HEK293 (cell line): ENCODE results near the gene PRKCE.

Experiments
- CTCF ChIA-PET: fragments of 350-600 bp; formaldehyde crosslinking; extraction: SDS; loops from one replicate; lab custom pipeline; 2021; ENCODE audit warnings: antibody characterized with exemption; lab: Yijun Ruan, JAX
- POLR2A ChIA-PET: fragments of 300-600 bp; formaldehyde crosslinking; extraction: SDS; loops from one replicate; lab custom pipeline; 2020; ENCODE audit warnings: antibody characterized with exemption, inconsistent platforms; lab: Yijun Ruan, JAX
- H3K27ac ChIP-seq: fragments of 200-500 bp; sonication (Bioruptor generic); 2 replicates; pipeline ENCODE4 v1.5.1; 2014; ENCODE audit warnings: low read depth, low read length, control low read depth, inconsistent platforms; ENCODE audit errors: extremely low read depth
- H3K36me3 ChIP-seq, 2 experiments: fragments of 200-500 bp in 1 of 2; sonication (Bioruptor generic) in 1 of 2; 1 replicate in 1 of 2; 2 replicates in 1 of 2; pipeline ENCODE4 v1.5.1; 2014 to 2017; ENCODE audit warnings: inconsistent platforms in 2 of 2, low read length in 2 of 2; ENCODE audit not compliant: control insufficient read depth in 2 of 2, insufficient read depth in 1 of 2
- H3K4me1 ChIP-seq: fragments of 200-500 bp; sonication (Bioruptor generic); 2 replicates; pipeline ENCODE4 v1.5.1; 2014; ENCODE audit warnings: mild to moderate bottlenecking, low read length, inconsistent platforms; ENCODE audit not compliant: control insufficient read depth, insufficient read depth
- H3K4me3 ChIP-seq: 2 replicates; pipeline ENCODE4 v1.5.1; 2011; ENCODE audit warnings: low read depth, mild to moderate bottlenecking, control low read depth, low read length, moderate library complexity
- H3K9me3 ChIP-seq: fragments of 200-500 bp; sonication (Bioruptor generic); 2 replicates; pipeline ENCODE4 v1.5.1; 2014; ENCODE audit warnings: low read depth, low read length, inconsistent platforms; ENCODE audit not compliant: control insufficient read depth, insufficient read depth
- EGR2 ChIP-seq: fragments of 450-650 bp; formaldehyde crosslinking; IDR thresholded peaks from 2 replicates; pipeline ENCODE4 v1.5.1; 2016; ENCODE audit warnings: low read depth, missing biosample characterization, missing genetic modification characterization
- ELK4 ChIP-seq: IDR thresholded peaks from 2 replicates; pipeline ENCODE4 v1.6.1; 2011; ENCODE audit warnings: mild to moderate bottlenecking, low read depth, low read length, borderline replicate concordance
- FEZF1 ChIP-seq: fragments of 450-650 bp; formaldehyde crosslinking; IDR thresholded peaks from 2 replicates; pipeline ENCODE4 v1.5.1; 2016; ENCODE audit warnings: missing biosample characterization, missing genetic modification characterization
- HOXD13 ChIP-seq: sonication (generic); formaldehyde crosslinking; IDR thresholded peaks from 2 replicates; pipeline ENCODE4 v1.8.0; 2022; ENCODE audit warnings: missing genetic modification reagents, borderline replicate concordance
- SETDB1 ChIP-seq: IDR thresholded peaks from one replicate; pipeline ENCODE4 v1.6.1; 2017; ENCODE audit warnings: mild to moderate bottlenecking, low read length, moderate library complexity, mixed read lengths; ENCODE audit not compliant: insufficient read length
- SP2 ChIP-seq: fragments of 450-650 bp; formaldehyde crosslinking; IDR thresholded peaks from 2 replicates; pipeline ENCODE4 v1.5.1; 2016; ENCODE audit warnings: missing biosample characterization, missing genetic modification characterization
- TCF7L2 ChIP-seq: IDR thresholded peaks from 2 replicates; pipeline ENCODE4 v1.6.1; 2011; ENCODE audit warnings: low read depth, mild to moderate bottlenecking, inconsistent platforms, low read length, moderate library complexity, borderline replicate concordance
- ZBTB10 ChIP-seq: fragments of 450-650 bp; formaldehyde crosslinking; IDR thresholded peaks from 2 replicates; pipeline ENCODE4 v1.5.1; 2016; ENCODE audit warnings: missing biosample characterization, missing genetic modification characterization
- ZBTB20 ChIP-seq: fragments of 450-650 bp; formaldehyde crosslinking; IDR thresholded peaks from 2 replicates; pipeline ENCODE4 v1.5.1; 2016; ENCODE audit warnings: missing biosample characterization, missing genetic modification characterization
- ZNF174 ChIP-seq: fragments of 450-650 bp; formaldehyde crosslinking; IDR thresholded peaks from 2 replicates; pipeline ENCODE4 v1.5.0; 2017; ENCODE audit warnings: missing biosample characterization, mild to moderate bottlenecking, missing genetic modification characterization
- ZNF24 ChIP-seq: fragments of 450-650 bp; formaldehyde crosslinking; IDR thresholded peaks from 2 replicates; pipeline ENCODE4 v1.5.1; 2016; ENCODE audit warnings: missing biosample characterization, missing genetic modification characterization
- ZNF280C ChIP-seq: fragments of 450-650 bp; formaldehyde crosslinking; IDR thresholded peaks from 2 replicates; pipeline ENCODE4 v1.5.1; 2016; ENCODE audit warnings: missing biosample characterization, missing genetic modification characterization
- ZNF280D ChIP-seq: fragments of 450-650 bp; formaldehyde crosslinking; IDR thresholded peaks from 2 replicates; pipeline ENCODE4 v1.5.1; 2016; ENCODE audit warnings: missing biosample characterization, missing genetic modification characterization
- ZNF350 ChIP-seq: fragments of 450-650 bp; formaldehyde crosslinking; IDR thresholded peaks from 2 replicates; pipeline ENCODE4 v1.5.0; 2017; ENCODE audit warnings: missing biosample characterization, mild to moderate bottlenecking, missing genetic modification characterization
- ZNF521 ChIP-seq: fragments of 450-650 bp; formaldehyde crosslinking; IDR thresholded peaks from 2 replicates; pipeline ENCODE4 v1.5.1; 2017; ENCODE audit warnings: missing biosample characterization, mild to moderate bottlenecking, missing genetic modification characterization
- ZNF626 ChIP-seq: fragments of 450-650 bp; sonication (Bioruptor Pico); formaldehyde crosslinking; IDR thresholded peaks from 2 replicates; pipeline ENCODE4 v1.5.1; 2018; ENCODE audit warnings: missing biosample characterization, missing genetic modification characterization, inconsistent platforms
- ZNF645 ChIP-seq: fragments of 450-650 bp; formaldehyde crosslinking; IDR thresholded peaks from 2 replicates; pipeline ENCODE4; 2016; ENCODE audit warnings: missing biosample characterization, missing genetic modification characterization
- ZNF664 ChIP-seq: fragments of 450-650 bp; formaldehyde crosslinking; IDR thresholded peaks from 2 replicates; pipeline ENCODE4 v1.5.1; 2016; ENCODE audit warnings: missing biosample characterization, missing genetic modification characterization
- ZNF785 ChIP-seq: fragments of 450-650 bp; formaldehyde crosslinking; IDR thresholded peaks from 2 replicates; pipeline ENCODE4 v1.5.1; 2016; ENCODE audit warnings: missing biosample characterization, missing genetic modification characterization
- ZSCAN5A ChIP-seq: fragments of 450-650 bp; formaldehyde crosslinking; IDR thresholded peaks from 2 replicates; pipeline ENCODE4 v1.5.1; 2016; ENCODE audit warnings: missing biosample characterization, missing genetic modification characterization

PRKCE gene

GRCh38 chr2:46157072-46157965 lies 505.8 kb downstream of the PRKCE start:
- H3K9me3 ChIP-seq = no peaks in the 10 kb centered on the region
- H3K36me3 ChIP-seq = no peaks in the 10 kb centered on the region; a peak in 1 of 3 replicates
- H3K4me3 ChIP-seq = no peak overlapping the region
- ChIA-PET POLR2A (interaction anchor here (0.8 kb wide), 1 partner anchor 10 kb away, joined by 3 read pairs; no protein-coding TSS in a partner anchor), CTCF (interaction anchor here (0.7 kb wide), 1 partner anchor 201 kb away, joined by 3 read pairs; no protein-coding TSS in a partner anchor)
- TF ChIP-seq HOXD13 (CRISPR knock-in tag) = no peak
- TF ChIP-seq ZNF350 (tag by site-specific recombination) = no peak
- no peak for TF ChIP-seq EGR2 (tag by site-specific recombination)
- TF ChIP-seq ZBTB10 (tag by site-specific recombination) = no peak
- no peak for TF ChIP-seq ELK4
- no peak for TF ChIP-seq TCF7L2
- TF ChIP-seq SP2 (tag by site-specific recombination) = no peak
- TF ChIP-seq ZNF645 = no peak
- no peak for TF ChIP-seq ZNF785 (tag by site-specific recombination)
- no peak for TF ChIP-seq ZNF174 (tag by site-specific recombination)
- no peak for TF ChIP-seq ZNF280C
- no peak for TF ChIP-seq ZNF521 (tag by site-specific recombination)
- TF ChIP-seq ZNF626 (tag by site-specific recombination) = no peak
- TF ChIP-seq FEZF1 (tag by site-specific recombination) = no peak
- TF ChIP-seq ZBTB20 (tag by site-specific recombination) = no peak
- H3K27ac ChIP-seq = no peak overlapping the region
- no peaks in the 10 kb centered on the region for H3K4me1 ChIP-seq

GRCh38 chr2:46157966-46158310 lies 506.5 kb downstream of the PRKCE start:
- POLR2A ChIA-PET = interaction anchor here (0.8 kb wide), 1 partner anchor 11 kb away, joined by 3 read pairs; no protein-coding TSS in a partner anchor
- CTCF ChIA-PET = interaction anchor here (0.7 kb wide), 1 partner anchor 200 kb away, joined by 3 read pairs; no protein-coding TSS in a partner anchor
- H3K4me3 ChIP-seq = no peak overlapping the region
- TF ChIP-seq ZSCAN5A (tag by site-specific recombination) = no peak
- TF ChIP-seq ZNF664 = no peak
- TF ChIP-seq SETDB1 = no peak
- no peak for TF ChIP-seq ZNF280D
- no peak for TF ChIP-seq ZNF24 (tag by site-specific recombination)

More at GRCh38 chr2:46157966-46158310, 506.5 kb downstream of the PRKCE start:
- H3K4me1 ChIP-seq = no peaks in the 10 kb centered on the region
- no peaks in the 10 kb centered on the region for H3K9me3 ChIP-seq
- H3K36me3 ChIP-seq = no peaks in the 10 kb centered on the region
- no peak overlapping the region for H3K27ac ChIP-seq
